NCI-H1092 treated with DMSO at 0.1 percent for 48 hours (cell line): ENCODE data around the gene ACOT9.
"Not testable (repeated sequence)": the region's sequence is repeated elsewhere in the genome, so short reads cannot be mapped to it uniquely, and the experiment has no call there.

ENCODE experiments used
- DNase-seq: peaks from one replicate; lab custom pipeline; 2025; lab: John Stamatoyannopoulos, UW

ACOT9 gene

GRCh38 chrX:23765868-23766267 is 22.8 kb upstream of the ACOT9 start:
- DNase-seq: no peak

GRCh38 chrX:23765449-23765848 is 22.4 kb upstream of the ACOT9 start:
- DNase-seq: no peak

GRCh38 chrX:23764188-23764984 is 21.3 kb upstream of the ACOT9 start:
- DNase-seq: peak; percentile 36

- no peak for DNase-seq
Measured at GRCh38 chrX:23759821-23760220, 16.7 kb upstream of the ACOT9 start.

GRCh38 chrX:23756165-23756564 is 13.1 kb upstream of the ACOT9 start:
- DNase-seq: peak; percentile 28

GRCh38 chrX:23754664-23755063 is 11.6 kb upstream of the ACOT9 start:
- no peak for DNase-seq

- no peak for DNase-seq
Measured at GRCh38 chrX:23752740-23753415, 9.8 kb upstream of the ACOT9 start.

GRCh38 chrX:23749576-23749975 is 6.5 kb upstream of the ACOT9 start:
- DNase-seq: no peak

GRCh38 chrX:23749129-23749528 is 6.1 kb upstream of the ACOT9 start:
- no peak for DNase-seq

- DNase-seq: no peak
Measured at GRCh38 chrX:23745786-23746185, 2.7 kb upstream of the ACOT9 start.

GRCh38 chrX:23743623-23743971 is 521 bp upstream of the ACOT9 start:
- DNase-seq: not testable (repeated sequence)

GRCh38 chrX:23742174-23742696 is 841 bp downstream of the ACOT9 start:
- no peak for DNase-seq

GRCh38 chrX:23737413-23737812 is 5.7 kb downstream of the ACOT9 start:
- DNase-seq: no peak

GRCh38 chrX:23736030-23736429 is 7.0 kb downstream of the ACOT9 start:
- no peak for DNase-seq

GRCh38 chrX:23732704-23733103 is 10.4 kb downstream of the ACOT9 start:
- DNase-seq: no peak

- DNase-seq: no peak
Measured at GRCh38 chrX:23731951-23732350, 11.1 kb downstream of the ACOT9 start.

- no peak for DNase-seq
Measured at GRCh38 chrX:23729214-23729613, 13.9 kb downstream of the ACOT9 start.

- no peak for DNase-seq
Measured at GRCh38 chrX:23727206-23727605, 15.9 kb downstream of the ACOT9 start.

GRCh38 chrX:23726191-23726590 is 16.9 kb downstream of the ACOT9 start:
- DNase-seq: no peak

GRCh38 chrX:23720117-23720677 is 22.9 kb downstream of the ACOT9 start:
- DNase-seq: no peak

GRCh38 chrX:23705235-23705634 is 37.8 kb downstream of the ACOT9 start:
- no peak for DNase-seq

GRCh38 chrX:23704673-23705206 is 38.3 kb downstream of the ACOT9 start:
- no peak for DNase-seq
